Measurements from ENCODE around the gene TENT4A. TPM values are rescaled to one million over a fixed set of nuclear protein-coding genes. Genes with fewer than 3 reads are reported as not detected.

TENT4A gene
- total and polyA plus RNA-seq, 10 of the 15 experiments (the other 5 are each of a cell fraction or from before 2014, with no cell fraction given) = 1.4 to 30.6 (median 12.5) TPM

DNA sequence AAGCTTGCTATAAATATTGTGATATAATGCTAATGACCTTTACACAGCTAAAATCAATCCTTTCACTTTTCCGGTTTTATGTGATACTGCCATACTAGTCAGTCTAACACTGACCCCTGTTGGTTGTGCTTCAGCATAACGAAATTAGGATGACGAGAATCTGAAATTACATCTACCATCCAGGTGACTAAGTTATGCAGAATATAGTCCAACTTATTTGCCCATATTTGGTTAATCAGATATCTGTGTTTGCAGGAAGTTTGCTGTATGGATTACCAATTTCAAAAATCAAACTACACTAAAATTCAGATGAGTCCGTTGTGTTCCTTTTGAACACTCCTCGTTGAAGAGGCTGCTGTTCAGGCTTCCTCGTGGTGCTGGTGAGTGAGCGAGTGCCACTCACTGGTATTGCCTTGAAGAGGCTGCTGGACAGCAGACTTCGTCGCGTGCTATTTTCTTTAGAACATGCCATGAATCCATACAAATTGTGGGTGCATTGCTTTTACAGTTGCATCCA lies 32.5 kb downstream of the TENT4A start:
- no peak for DNase-seq (ENCODE audit: low read depth, low spot score)
- peaks cover 5% of the 10 kb centered on the region; the same call in 1 of the 2 replicates for H4K20me1 ChIP-seq (ENCODE audit: control insufficient read depth, insufficient read depth)
- ATAC-seq = peak; percentile 77
- H3K27ac ChIP-seq (ENCODE audit: control insufficient read depth, insufficient read depth) = no peak overlapping the region
- 67% methylated on average over 10 of the region's 10 CpGs for WGBS (ENCODE audit: insufficient coverage, insufficient replicate concordance, low lambda C conversion rate, missing lambda C conversion rate)
- H3K9ac ChIP-seq (ENCODE audit: control insufficient read depth, insufficient read depth, low read length) = no peak overlapping the region
- H3K79me2 ChIP-seq (ENCODE audit: control insufficient read depth, insufficient read depth, low read length) = peaks cover 15% of the 10 kb centered on the region
- no TSS peak for BruUV-seq (replicated peaks)
- ChIA-PET RAD21 (ENCODE audit: unreplicated experiment) (interaction anchor here (0.6 to 2.2 kb wide), 15 partner anchors 17 to 1250 kb away, joined by 3 to 11 read pairs (median 3); partner anchors contain the start of genes NSUN2 and SRD5A1), SMC1A (ENCODE audit: uncharacterized antibody, unreplicated experiment) (interaction anchor here (0.5 to 3.3 kb wide), 19 partner anchors 9 to 404 kb away, joined by 3 to 16 read pairs (median 5); partner anchors contain the start of genes NSUN2 and SRD5A1), CTCF (interaction anchor here (0.6 to 3.2 kb wide), 26 partner anchors 9 to 216 kb away, joined by 3 to 23 read pairs (median 5); partner anchors contain the start of genes NSUN2 and SRD5A1), POLR2A (interaction anchor here (0.6 to 0.8 kb wide), 2 partner anchors 28 to 112 kb away, joined by 3 read pairs; partner anchors contain the start of genes NSUN2 and SRD5A1)
- no peaks in the 10 kb centered on the region for H3K9me3 ChIP-seq (replicated peaks; ENCODE audit: control insufficient read depth, insufficient read depth, low read length)
- H3K4me1 ChIP-seq (ENCODE audit: control insufficient read depth, insufficient read depth, low read length) = no peaks in the 10 kb centered on the region
- peak; percentile 88 for FAIRE-seq
- H3K36me3 ChIP-seq (ENCODE audit: control insufficient read depth in 2 of 2, insufficient read depth in 2 of 2, low read length in 1 of 2) = peaks cover 33 to 48% of the 10 kb centered on the region in 2 experiments
- no peak overlapping the region for H3K4me2 ChIP-seq (ENCODE audit: control insufficient read depth, insufficient read depth)
- H2AFZ ChIP-seq (ENCODE audit: control insufficient read depth, low read depth, low read length) = no peak overlapping the region
- H3K4me3 ChIP-seq = no peak overlapping the region
- in situ Hi-C loops (cut with MboI) (loop anchor here (10.0 kb wide), 1 partner anchor 1261 kb away; no protein-coding TSS in a partner anchor), intact Hi-C loops (cut with micrococcal nuclease; ENCODE audit: unreplicated experiment) (loop anchor here (2.0 to 10.0 kb wide), 4 partner anchors 29 to 1251 kb away; partner anchors contain the start of genes NSUN2 and SRD5A1)
- H3K27me3 ChIP-seq (replicated peaks in 1 of 2; ENCODE audit: control insufficient read depth in 2 of 2, insufficient read depth in 2 of 2, low read length in 1 of 2) = no peaks in the 10 kb centered on the region
- TF ChIP-seq CTCF (IDR thresholded peaks at IDR 0.05 in 2 of 3, conservative IDR thresholded peaks at IDR 0.05 in 1 of 3; ENCODE audit: control insufficient read depth in 2 of 3, extremely low read depth in 1 of 3, insufficient read depth in 1 of 3, low read depth in 3 of 3, low read length in 3 of 3) (peak; percentile 68 to 88 (median 81)), MYC (IDR thresholded peaks at IDR 0.05; ENCODE audit: insufficient read depth, insufficient read length, insufficient replicate concordance, low read length, severe bottlenecking) (no peak), RAD21 (IDR thresholded peaks at IDR 0.05; ENCODE audit: insufficient read depth, low read depth, low read length) (peak; percentile 90), POLR2AphosphoS5 (IDR thresholded peaks at IDR 0.05; ENCODE audit: low read length) (peak; percentile 28; the same call in 1 of the 2 replicates), ZNF207 (IDR thresholded peaks at IDR 0.05; ENCODE audit: borderline replicate concordance) (no peak), SMC3 (IDR thresholded peaks at IDR 0.05; ENCODE audit: borderline replicate concordance, low read length) (peak; percentile 84; the same call in 1 of the 2 replicates), YY1 (IDR thresholded peaks at IDR 0.05; ENCODE audit: low read depth, low read length) (no peak), WRNIP1 (IDR thresholded peaks at IDR 0.05; ENCODE audit: borderline replicate concordance, low read depth, low read length) (no peak)
